HepG2 (cell line): ENCODE measurements around the gene PTPRM. TPM values are rescaled to one million over a fixed set of nuclear protein-coding genes. Genes with fewer than 3 reads are reported as not detected.
A peak's percentile ranks its signal among the peaks of the same experiment; 100 is the strongest.

Source experiments
- IRX3 ChIP-seq: sonication (generic); formaldehyde crosslinking; IDR thresholded peaks from 2 replicates; pipeline ENCODE4 v1.8.1; 2023; ENCODE audit warnings: mild to moderate bottlenecking, low read depth, missing genetic modification reagents, borderline replicate concordance
- ISL2 ChIP-seq: sonication (generic); formaldehyde crosslinking; IDR thresholded peaks from 2 replicates; pipeline ENCODE4 v1.5.0; 2020; ENCODE audit warnings: missing genetic modification reagents
- KAT8 ChIP-seq: IDR thresholded peaks from 2 replicates; pipeline ENCODE4 v1.6.1; 2016; ENCODE audit warnings: missing genetic modification reagents, missing compliant biosample characterization
- KLF12 ChIP-seq: sonication (generic); formaldehyde crosslinking; IDR thresholded peaks from 2 replicates; pipeline ENCODE4 v1.4.0; 2020; ENCODE audit warnings: missing genetic modification reagents, borderline replicate concordance
- KMT2B ChIP-seq: IDR thresholded peaks from 2 replicates; pipeline ENCODE4 v1.6.1; 2016; ENCODE audit warnings: missing genetic modification reagents, missing compliant biosample characterization
- MED8 ChIP-seq: sonication (generic); formaldehyde crosslinking; IDR thresholded peaks from 2 replicates; pipeline ENCODE4 v1.8.1; 2023; ENCODE audit warnings: mild to moderate bottlenecking, missing genetic modification reagents; ENCODE audit not compliant: insufficient replicate concordance
- NAIF1 ChIP-seq: sonication (generic); formaldehyde crosslinking; IDR thresholded peaks from 2 replicates; pipeline ENCODE4 v1.5.0; 2020; ENCODE audit warnings: mild to moderate bottlenecking, missing genetic modification reagents, borderline replicate concordance
- NRL ChIP-seq: sonication (generic); formaldehyde crosslinking; IDR thresholded peaks from 2 replicates; pipeline ENCODE4 v1.5.0; 2020; ENCODE audit warnings: missing genetic modification reagents, mild to moderate bottlenecking, moderate library complexity, borderline replicate concordance
- POLR2G ChIP-seq: fragments of 200-400 bp; formaldehyde crosslinking; IDR thresholded peaks from 2 replicates; pipeline ENCODE4 v1.6.1; 2018; ENCODE audit warnings: mild to moderate bottlenecking, low read depth, low read length, moderate library complexity
- ZBTB3 ChIP-seq: sonication (generic); formaldehyde crosslinking; IDR thresholded peaks from 2 replicates; pipeline ENCODE4 v1.4.0; 2020; ENCODE audit warnings: low read depth, mild to moderate bottlenecking, moderate library complexity, missing genetic modification reagents, borderline replicate concordance
- ZFP36L2 ChIP-seq: sonication (generic); formaldehyde crosslinking; IDR thresholded peaks from 2 replicates; pipeline ENCODE4 v1.4.0; 2020; ENCODE audit warnings: missing genetic modification reagents
- ZNF772 ChIP-seq: sonication (generic); formaldehyde crosslinking; IDR thresholded peaks from 2 replicates; pipeline ENCODE4 v1.5.0; 2020; ENCODE audit warnings: mild to moderate bottlenecking, missing genetic modification reagents
- ZSCAN21 ChIP-seq: sonication (generic); formaldehyde crosslinking; IDR thresholded peaks from 2 replicates; pipeline ENCODE4 v1.8.0; 2022; ENCODE audit warnings: mild to moderate bottlenecking, missing genetic modification reagents, moderate library complexity, borderline replicate concordance
- polyA plus RNA-seq, 8 experiments: library from polyadenylated mRNA; depleted of rRNA in 3 of 8; stranded (reverse) in 7 of 8; unstranded in 1 of 8; fragments of >200 nt; fragmentation: Illumina TruSeq in 4 of 8; extraction: Trizol in 4 of 8; gene quantifications; 2 replicates each; pipeline versions ENCODE4 v1.2.1 to v1.2.3, GENCODE V29; 2011 to 2016; ENCODE audit warnings: low read depth in 4 of 8, missing spikeins in 1 of 8, mixed read lengths in 1 of 8; ENCODE audit not compliant: insufficient read depth in 1 of 8
- total RNA-seq, 5 experiments: library from RNA; depleted of rRNA; stranded (reverse); fragments of >200 nt; fragmentation: Illumina TruSeq; extraction: Trizol; gene quantifications; 2 replicates each; pipeline ENCODE4 v1.2.3, GENCODE V29; 2016; ENCODE audit warnings: low read depth in 1 of 5
- TF ChIP-seq, protein P1 (sequence below): sonication (generic); formaldehyde crosslinking; IDR thresholded peaks from 2 replicates; pipeline ENCODE4 v1.4.0; 2020; ENCODE audit warnings: missing genetic modification reagents
- TF ChIP-seq, protein P2 (sequence below), 2 experiments: sonication (generic) in 1 of 2; formaldehyde crosslinking in 1 of 2; IDR thresholded peaks; 2 replicates each; pipeline versions ENCODE4 v1.6.1 to v1.9.0; 2014 to 2022; ENCODE audit warnings: antibody characterized with exemption in 1 of 2, borderline replicate concordance in 1 of 2, inconsistent platforms in 1 of 2, low read depth in 1 of 2, missing genetic modification reagents in 1 of 2
- TF ChIP-seq, protein P3 (sequence below): sonication (generic); formaldehyde crosslinking; IDR thresholded peaks from 2 replicates; pipeline ENCODE4 v1.5.1; 2020; ENCODE audit warnings: missing genetic modification reagents, mild to moderate bottlenecking, borderline replicate concordance

The PTPRM gene
- total and polyA plus RNA-seq, 2 of the 13 experiments (the other 11 are each of a cell fraction or from before 2014, with no cell fraction given) = 12.6 to 108 TPM

DNA sequence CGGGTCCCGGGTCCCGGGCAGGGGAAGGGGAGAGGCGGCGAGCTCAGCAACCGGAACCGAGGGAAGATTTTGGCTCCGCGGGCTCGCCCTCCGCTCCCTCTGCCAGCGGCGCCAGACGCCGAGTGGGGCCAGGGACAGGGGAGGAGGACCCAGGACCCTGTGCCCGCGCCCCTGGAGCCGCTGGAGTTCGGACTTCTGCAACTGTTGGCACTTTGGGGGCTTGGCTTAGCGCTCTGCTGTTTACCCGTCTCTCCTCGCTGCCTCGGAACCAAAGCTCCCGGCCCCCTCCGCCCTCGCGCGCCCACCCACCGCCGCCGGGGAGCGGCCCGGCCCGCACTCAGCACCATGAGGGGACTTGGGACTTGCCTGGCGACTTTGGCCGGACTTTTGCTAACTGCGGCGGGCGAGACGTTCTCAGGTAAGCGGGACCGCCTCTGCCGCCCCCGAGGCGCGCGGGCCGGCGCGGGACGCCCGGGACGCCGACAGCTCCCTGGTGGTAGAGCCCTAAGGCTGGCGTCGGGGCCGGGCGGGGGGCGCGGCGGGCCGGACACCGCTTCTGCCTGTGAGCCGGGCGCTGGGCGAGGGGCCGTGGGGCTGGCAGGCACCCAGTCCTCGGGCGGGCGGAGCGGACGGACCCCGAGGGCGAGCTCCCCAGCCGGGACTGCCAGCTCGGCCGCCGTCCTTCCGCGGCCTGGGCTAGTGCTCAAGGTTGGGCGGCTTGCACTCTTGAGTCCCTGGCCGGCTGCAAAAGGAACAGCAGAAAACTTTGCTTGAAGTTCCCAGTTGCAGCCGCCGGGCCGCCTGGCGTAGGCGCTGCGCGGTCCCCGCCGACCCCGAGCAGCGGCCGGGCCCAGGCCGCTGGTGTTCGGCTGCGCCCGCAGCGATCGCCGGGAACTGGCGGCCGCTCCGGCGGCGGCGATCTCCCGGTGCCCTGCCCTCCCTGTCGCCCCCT lies 634 bp downstream of the PTPRM start (continued):
- TF ChIP-seq MED8 (CRISPR knock-in tag) (no peak), ZNF772 (CRISPR knock-in tag) (0 out of 2 replicates have a peak, but pooled peaks have one; percentile 27), ZFP36L2 (no peak), IRX3 (CRISPR knock-in tag) (no peak), NRL (CRISPR knock-in tag) (no peak), ISL2 (CRISPR knock-in tag) (no peak), POLR2G (no peak), KLF12 (no peak), KMT2B (CRISPR knock-in tag) (0 out of 2 replicates have a peak, but pooled peaks have one; percentile 35), ZBTB3 (CRISPR knock-in tag) (no peak), ZSCAN21 (no peak; the same call in 1 of the 2 replicates), NAIF1 (CRISPR knock-in tag) (no peak), KAT8 (CRISPR knock-in tag) (no peak)
- TF ChIP-seq, protein P1, sequence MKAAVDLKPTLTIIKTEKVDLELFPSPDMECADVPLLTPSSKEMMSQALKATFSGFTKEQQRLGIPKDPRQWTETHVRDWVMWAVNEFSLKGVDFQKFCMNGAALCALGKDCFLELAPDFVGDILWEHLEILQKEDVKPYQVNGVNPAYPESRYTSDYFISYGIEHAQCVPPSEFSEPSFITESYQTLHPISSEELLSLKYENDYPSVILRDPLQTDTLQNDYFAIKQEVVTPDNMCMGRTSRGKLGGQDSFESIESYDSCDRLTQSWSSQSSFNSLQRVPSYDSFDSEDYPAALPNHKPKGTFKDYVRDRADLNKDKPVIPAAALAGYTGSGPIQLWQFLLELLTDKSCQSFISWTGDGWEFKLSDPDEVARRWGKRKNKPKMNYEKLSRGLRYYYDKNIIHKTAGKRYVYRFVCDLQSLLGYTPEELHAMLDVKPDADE = 0 out of 2 replicates have a peak, but pooled peaks have one; percentile 8
- TF ChIP-seq, protein P2, sequence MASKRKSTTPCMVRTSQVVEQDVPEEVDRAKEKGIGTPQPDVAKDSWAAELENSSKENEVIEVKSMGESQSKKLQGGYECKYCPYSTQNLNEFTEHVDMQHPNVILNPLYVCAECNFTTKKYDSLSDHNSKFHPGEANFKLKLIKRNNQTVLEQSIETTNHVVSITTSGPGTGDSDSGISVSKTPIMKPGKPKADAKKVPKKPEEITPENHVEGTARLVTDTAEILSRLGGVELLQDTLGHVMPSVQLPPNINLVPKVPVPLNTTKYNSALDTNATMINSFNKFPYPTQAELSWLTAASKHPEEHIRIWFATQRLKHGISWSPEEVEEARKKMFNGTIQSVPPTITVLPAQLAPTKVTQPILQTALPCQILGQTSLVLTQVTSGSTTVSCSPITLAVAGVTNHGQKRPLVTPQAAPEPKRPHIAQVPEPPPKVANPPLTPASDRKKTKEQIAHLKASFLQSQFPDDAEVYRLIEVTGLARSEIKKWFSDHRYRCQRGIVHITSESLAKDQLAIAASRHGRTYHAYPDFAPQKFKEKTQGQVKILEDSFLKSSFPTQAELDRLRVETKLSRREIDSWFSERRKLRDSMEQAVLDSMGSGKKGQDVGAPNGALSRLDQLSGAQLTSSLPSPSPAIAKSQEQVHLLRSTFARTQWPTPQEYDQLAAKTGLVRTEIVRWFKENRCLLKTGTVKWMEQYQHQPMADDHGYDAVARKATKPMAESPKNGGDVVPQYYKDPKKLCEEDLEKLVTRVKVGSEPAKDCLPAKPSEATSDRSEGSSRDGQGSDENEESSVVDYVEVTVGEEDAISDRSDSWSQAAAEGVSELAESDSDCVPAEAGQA (IDR thresholded peaks at IDR 0.05; ENCODE audit: low read depth) = no peak
- TF ChIP-seq, protein P2 (CRISPR knock-in tag; IDR thresholded peaks at IDR 0.05; ENCODE audit: borderline replicate concordance) = no peak
- TF ChIP-seq, protein P3, sequence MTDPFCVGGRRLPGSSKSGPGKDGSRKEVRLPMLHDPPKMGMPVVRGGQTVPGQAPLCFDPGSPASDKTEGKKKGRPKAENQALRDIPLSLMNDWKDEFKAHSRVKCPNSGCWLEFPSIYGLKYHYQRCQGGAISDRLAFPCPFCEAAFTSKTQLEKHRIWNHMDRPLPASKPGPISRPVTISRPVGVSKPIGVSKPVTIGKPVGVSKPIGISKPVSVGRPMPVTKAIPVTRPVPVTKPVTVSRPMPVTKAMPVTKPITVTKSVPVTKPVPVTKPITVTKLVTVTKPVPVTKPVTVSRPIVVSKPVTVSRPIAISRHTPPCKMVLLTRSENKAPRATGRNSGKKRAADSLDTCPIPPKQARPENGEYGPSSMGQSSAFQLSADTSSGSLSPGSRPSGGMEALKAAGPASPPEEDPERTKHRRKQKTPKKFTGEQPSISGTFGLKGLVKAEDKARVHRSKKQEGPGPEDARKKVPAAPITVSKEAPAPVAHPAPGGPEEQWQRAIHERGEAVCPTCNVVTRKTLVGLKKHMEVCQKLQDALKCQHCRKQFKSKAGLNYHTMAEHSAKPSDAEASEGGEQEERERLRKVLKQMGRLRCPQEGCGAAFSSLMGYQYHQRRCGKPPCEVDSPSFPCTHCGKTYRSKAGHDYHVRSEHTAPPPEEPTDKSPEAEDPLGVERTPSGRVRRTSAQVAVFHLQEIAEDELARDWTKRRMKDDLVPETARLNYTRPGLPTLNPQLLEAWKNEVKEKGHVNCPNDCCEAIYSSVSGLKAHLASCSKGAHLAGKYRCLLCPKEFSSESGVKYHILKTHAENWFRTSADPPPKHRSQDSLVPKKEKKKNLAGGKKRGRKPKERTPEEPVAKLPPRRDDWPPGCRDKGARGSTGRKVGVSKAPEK (CRISPR knock-in tag) = no peak
